ENCODE measurements around the gene HSPG2. TPM values are rescaled to one million over a fixed set of nuclear protein-coding genes. Genes with fewer than 3 reads are reported as not detected.

HSPG2 gene
- total and polyA plus RNA-seq, 2 experiments from 2014 or later = 62.3 to 193 TPM

DNA sequence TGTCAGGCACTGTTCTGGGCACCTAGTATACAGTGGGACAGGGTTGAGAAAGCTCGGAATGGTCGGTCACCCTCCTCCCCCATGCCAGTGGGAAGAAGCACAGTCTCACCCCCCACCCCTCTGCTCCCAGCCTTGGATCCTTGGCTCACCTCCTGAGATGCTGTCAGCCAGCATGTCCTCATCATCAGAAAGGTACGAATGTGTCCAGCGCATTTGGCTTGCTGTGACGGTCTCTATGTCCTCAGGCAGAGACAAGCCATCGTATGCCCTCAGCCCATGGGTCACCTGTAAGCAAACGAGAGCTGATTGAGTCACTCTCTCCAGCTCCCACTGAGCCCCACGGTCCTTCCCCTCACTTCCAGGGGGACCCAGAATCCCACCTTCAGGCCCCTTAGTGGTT lies 41.1 kb downstream of the HSPG2 start:
- Histone ChIP-seq H3K27ac (peak overlapping the region; percentile 75), H3K36me3 (peaks cover 19% of the 10 kb centered on the region), H3K4me3 (no peak overlapping the region), H3K4me1 (ENCODE audit: low read depth) (peaks cover 24% of the 10 kb centered on the region), H3K9me3 (ENCODE audit: low read depth) (no peaks in the 10 kb centered on the region), H3K27me3 (no peaks in the 10 kb centered on the region)
- DNase-seq (ENCODE audit: low read depth in 1 of 2, low spot score in 1 of 2) = no peak
- TF ChIP-seq, protein P1, sequence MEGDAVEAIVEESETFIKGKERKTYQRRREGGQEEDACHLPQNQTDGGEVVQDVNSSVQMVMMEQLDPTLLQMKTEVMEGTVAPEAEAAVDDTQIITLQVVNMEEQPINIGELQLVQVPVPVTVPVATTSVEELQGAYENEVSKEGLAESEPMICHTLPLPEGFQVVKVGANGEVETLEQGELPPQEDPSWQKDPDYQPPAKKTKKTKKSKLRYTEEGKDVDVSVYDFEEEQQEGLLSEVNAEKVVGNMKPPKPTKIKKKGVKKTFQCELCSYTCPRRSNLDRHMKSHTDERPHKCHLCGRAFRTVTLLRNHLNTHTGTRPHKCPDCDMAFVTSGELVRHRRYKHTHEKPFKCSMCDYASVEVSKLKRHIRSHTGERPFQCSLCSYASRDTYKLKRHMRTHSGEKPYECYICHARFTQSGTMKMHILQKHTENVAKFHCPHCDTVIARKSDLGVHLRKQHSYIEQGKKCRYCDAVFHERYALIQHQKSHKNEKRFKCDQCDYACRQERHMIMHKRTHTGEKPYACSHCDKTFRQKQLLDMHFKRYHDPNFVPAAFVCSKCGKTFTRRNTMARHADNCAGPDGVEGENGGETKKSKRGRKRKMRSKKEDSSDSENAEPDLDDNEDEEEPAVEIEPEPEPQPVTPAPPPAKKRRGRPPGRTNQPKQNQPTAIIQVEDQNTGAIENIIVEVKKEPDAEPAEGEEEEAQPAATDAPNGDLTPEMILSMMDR (IDR thresholded peaks at IDR 0.05; ENCODE audit: low read depth, low read length) = no peak

- no peak for DNase-seq (ENCODE audit: low read depth in 1 of 2, low spot score in 1 of 2)
- H3K4me3 ChIP-seq = no peak overlapping the region
- peaks cover 14% of the 10 kb centered on the region for H3K4me1 ChIP-seq (ENCODE audit: low read depth)
- no peaks in the 10 kb centered on the region for H3K9me3 ChIP-seq (ENCODE audit: low read depth)
- peaks cover 19% of the 10 kb centered on the region for H3K36me3 ChIP-seq
- no peaks in the 10 kb centered on the region for H3K27me3 ChIP-seq
- H3K27ac ChIP-seq = no peak overlapping the region
- TF ChIP-seq, protein P1 (IDR thresholded peaks at IDR 0.05; ENCODE audit: low read depth, low read length) = no peak
Observed at GRCh38 chr1:21894034-21894881, 42.9 kb downstream of the HSPG2 start.

DNA sequence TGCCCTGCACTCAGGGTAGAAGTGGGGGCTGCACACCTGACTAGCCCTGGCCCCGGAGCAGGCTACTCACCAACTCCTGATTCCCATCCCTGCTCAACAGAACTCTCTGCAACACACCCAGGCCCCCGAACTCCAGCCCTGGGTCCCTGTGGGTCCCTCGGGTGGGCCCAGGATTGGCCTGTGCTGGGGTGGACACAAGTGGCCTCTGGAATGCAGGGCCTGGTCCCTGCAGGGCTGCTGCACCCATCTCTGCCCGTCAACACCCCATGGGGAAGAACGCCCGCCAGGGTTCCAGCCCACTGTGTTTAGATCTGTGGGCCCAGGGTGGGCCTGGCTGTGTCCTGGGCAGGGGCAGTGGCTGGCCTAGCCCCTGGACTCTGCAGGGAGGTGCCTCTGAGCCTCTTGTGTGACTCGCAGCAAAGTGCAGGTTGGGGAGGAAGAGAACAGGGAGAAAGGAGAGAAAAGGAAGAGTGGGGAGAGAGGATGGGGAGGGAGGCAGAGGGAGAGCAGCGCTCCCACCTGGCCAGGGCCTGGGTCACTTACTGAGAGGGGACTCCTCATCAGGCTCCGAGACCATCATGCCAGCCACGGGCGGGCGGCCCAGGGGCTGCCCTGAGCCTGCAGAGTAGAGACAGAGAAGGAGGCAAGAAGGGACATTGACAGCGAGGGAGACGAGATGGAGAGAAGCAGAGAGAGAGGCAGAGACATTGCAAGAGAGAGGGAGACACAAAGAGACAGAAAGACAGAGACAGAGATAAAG lies 43.9 kb downstream of the HSPG2 start:
- Histone ChIP-seq H3K4me3 (no peak overlapping the region), H3K36me3 (peaks cover 22% of the 10 kb centered on the region), H3K27me3 (no peaks in the 10 kb centered on the region), H3K9me3 (ENCODE audit: low read depth) (no peaks in the 10 kb centered on the region), H3K27ac (no peak overlapping the region), H3K4me1 (ENCODE audit: low read depth) (peaks cover 14% of the 10 kb centered on the region)
- no peak for DNase-seq (ENCODE audit: low read depth in 1 of 2, low spot score in 1 of 2)
- TF ChIP-seq, protein P1 (IDR thresholded peaks at IDR 0.05; ENCODE audit: low read depth, low read length) = no peak

GRCh38 chr1:21891621-21892479 lies 45.3 kb downstream of the HSPG2 start:
- no peak for DNase-seq (ENCODE audit: low read depth in 1 of 2, low spot score in 1 of 2)
- peaks cover 26% of the 10 kb centered on the region for H3K36me3 ChIP-seq
- no peaks in the 10 kb centered on the region for H3K27me3 ChIP-seq
- no peak overlapping the region for H3K4me3 ChIP-seq
- no peak overlapping the region for H3K27ac ChIP-seq
- peaks cover 9% of the 10 kb centered on the region for H3K4me1 ChIP-seq (ENCODE audit: low read depth)
- TF ChIP-seq, protein P1 (IDR thresholded peaks at IDR 0.05; ENCODE audit: low read depth, low read length) = no peak
- H3K9me3 ChIP-seq (ENCODE audit: low read depth) = no peaks in the 10 kb centered on the region

GRCh38 chr1:21891081-21891480 lies 46.0 kb downstream of the HSPG2 start:
- TF ChIP-seq, protein P1 (IDR thresholded peaks at IDR 0.05; ENCODE audit: low read depth, low read length) = no peak
- H3K4me3 ChIP-seq = no peak overlapping the region
- H3K9me3 ChIP-seq (ENCODE audit: low read depth) = no peaks in the 10 kb centered on the region
- H3K27me3 ChIP-seq = no peaks in the 10 kb centered on the region
- no peak for DNase-seq (ENCODE audit: low read depth in 1 of 2, low spot score in 1 of 2)
- peaks cover 26% of the 10 kb centered on the region for H3K36me3 ChIP-seq
- no peak overlapping the region for H3K27ac ChIP-seq
- peaks cover 1% of the 10 kb centered on the region for H3K4me1 ChIP-seq (ENCODE audit: low read depth)

Data from cardiac muscle cell (in vitro differentiated cells and primary cell).